C4-2B (cell line): ENCODE measurements around the gene PHLPP1.
A peak's percentile ranks its signal among the peaks of the same experiment; 100 is the strongest.

Experiments used
- H3K27ac ChIP-seq: fragments of 450-650 bp; 2 replicates; pipeline ENCODE4 v1.5.1; 2017
- ZFX ChIP-seq: fragments of 450-650 bp; IDR thresholded peaks from 2 replicates; pipeline ENCODE4 v1.6.1; 2017
- TF ChIP-seq, protein P1 (sequence below): fragments of 450-650 bp; conservative IDR thresholded peaks from 2 replicates; pipeline ENCODE4 v1.5.1; 2017; ENCODE audit warnings: mild to moderate bottlenecking

PHLPP1 gene

DNA sequence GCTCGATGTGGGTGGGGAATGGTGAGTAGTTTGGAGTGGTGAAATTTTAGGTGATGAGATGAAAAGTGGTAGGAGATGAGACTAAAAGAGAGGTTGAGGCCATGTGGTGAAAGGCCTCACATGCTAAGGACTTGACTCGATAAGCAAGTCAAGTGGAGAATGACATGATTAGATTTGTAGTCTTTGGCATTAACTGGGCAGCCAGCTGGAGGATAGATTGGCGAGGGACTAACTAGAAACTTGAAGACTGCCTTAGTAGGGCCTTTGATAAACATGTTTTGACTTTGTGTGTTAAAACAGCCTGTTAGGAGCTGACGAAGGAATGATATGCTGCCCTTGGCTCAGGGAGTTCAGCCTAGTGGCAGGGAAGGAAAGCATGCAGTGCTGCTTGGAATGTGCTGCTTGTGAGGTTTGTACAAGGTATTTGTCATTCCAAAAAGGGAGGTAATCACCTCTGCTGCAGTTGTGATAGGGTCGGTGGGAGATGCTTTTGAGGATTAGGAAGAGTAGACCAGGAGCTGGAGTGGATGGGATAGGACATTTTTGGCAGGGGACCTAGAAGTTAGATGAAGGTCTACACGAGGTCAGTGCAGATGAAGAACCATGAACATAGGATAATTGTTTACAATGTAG lies 22.0 kb downstream of the PHLPP1 start:
- H3K27ac ChIP-seq = no peak overlapping the region
- TF ChIP-seq ZFX = no peak
- TF ChIP-seq, protein P1, sequence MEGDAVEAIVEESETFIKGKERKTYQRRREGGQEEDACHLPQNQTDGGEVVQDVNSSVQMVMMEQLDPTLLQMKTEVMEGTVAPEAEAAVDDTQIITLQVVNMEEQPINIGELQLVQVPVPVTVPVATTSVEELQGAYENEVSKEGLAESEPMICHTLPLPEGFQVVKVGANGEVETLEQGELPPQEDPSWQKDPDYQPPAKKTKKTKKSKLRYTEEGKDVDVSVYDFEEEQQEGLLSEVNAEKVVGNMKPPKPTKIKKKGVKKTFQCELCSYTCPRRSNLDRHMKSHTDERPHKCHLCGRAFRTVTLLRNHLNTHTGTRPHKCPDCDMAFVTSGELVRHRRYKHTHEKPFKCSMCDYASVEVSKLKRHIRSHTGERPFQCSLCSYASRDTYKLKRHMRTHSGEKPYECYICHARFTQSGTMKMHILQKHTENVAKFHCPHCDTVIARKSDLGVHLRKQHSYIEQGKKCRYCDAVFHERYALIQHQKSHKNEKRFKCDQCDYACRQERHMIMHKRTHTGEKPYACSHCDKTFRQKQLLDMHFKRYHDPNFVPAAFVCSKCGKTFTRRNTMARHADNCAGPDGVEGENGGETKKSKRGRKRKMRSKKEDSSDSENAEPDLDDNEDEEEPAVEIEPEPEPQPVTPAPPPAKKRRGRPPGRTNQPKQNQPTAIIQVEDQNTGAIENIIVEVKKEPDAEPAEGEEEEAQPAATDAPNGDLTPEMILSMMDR = no peak

DNA sequence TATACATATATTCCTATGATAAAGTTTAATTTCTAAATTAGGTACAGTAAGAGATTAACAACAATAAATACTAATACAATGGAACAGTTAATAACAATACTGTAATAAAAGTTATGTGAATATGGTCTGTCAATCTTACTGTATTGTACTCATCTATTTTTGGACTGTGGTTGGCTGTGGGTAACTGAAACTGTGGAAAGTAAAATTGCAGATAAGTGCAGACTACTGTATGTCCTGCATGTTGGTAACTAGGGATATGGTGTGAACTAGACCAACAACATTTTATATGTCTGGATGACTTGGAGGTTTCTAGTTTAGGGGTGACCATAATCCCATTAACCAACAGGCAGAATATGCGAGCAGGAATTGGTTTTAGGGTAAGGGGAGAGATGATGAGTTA lies 23.3 kb downstream of the PHLPP1 start:
- no peak for TF ChIP-seq ZFX
- TF ChIP-seq, protein P1 = no peak
- H3K27ac ChIP-seq = no peak overlapping the region

DNA sequence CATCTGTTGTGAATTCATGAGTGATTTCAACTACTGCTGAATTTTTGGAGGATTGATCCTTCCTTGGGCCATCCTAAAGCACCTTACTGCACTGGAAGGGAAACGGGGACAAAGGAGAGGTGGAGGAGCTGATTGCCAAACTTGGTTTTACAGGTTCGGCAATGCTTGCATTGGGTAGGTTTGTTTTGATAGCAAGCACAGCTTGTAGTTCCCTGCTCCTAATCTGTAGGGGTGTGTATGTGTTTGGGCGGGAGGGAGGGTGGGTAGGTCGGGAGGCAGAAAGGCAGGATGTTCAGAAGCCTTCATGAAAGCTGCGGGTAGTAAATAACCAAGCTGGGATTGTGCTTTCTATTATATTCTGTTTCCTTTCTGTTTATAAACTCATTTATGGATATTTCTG lies 24.6 kb downstream of the PHLPP1 start:
- no peak overlapping the region for H3K27ac ChIP-seq
- TF ChIP-seq ZFX = no peak
- TF ChIP-seq, protein P1 = no peak

DNA sequence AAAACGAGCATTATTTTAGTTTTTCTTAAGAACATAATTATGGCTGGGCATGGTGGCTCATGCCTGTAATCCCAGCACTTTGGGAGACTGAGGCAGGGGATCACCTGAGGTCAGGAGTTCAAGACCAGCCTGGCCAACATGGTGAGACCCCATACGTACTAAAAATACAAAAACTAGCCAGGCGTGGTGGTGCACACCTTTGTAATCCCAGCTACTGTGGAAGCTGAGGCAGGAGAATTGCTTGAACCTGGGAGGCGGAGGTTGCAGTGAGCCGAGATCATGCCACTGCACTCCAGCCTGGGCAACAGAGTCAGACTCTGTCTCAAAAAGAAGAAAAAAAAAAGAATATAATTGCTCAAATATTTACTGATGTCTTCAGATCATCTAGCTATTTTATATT lies 25.3 kb downstream of the PHLPP1 start:
- H3K27ac ChIP-seq = peak overlapping the region; percentile 70

DNA sequence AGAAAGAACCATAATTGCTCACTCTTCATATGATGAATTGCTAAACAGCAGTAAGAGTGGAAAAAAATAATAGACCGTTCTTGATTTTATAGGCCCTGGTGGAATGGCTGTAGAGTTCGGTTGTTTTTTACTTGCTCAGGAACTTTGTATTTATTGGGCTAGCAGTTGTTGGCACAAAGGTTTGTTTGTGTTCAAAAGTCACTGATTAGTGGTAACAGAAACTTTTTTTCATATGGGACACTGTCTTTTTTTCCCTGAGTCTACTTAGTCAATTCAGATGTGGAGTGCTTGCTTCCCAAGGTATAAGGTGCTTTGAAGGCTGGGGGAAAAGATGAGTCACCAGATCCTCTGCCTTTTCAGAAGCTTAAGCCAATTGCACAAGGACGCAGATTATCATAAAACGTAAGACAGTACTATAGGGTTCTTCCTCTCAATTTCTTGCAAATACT lies 25.8 kb downstream of the PHLPP1 start:
- peak overlapping the region; percentile 70 for H3K27ac ChIP-seq
- TF ChIP-seq, protein P1 = no peak
- TF ChIP-seq ZFX = no peak

DNA sequence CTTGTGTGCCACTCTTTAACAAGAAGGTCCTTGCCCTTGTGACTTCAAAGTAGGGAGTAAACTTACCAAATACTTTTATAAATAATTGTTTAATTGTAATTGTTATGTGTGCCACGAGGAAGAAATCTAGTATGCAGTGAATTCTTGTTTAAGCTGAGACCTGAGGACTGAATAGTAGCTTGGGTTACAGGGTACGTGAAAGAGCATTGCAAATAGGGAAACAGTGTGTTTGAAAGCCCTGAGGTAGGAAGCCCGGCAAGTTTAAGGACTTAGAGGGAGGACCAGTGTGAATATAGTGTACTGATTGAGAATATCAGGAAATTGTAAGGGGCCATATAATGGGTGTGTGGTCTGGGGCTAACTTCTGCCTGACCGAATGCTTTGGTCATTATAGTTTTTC lies 26.2 kb downstream of the PHLPP1 start:
- TF ChIP-seq, protein P1 = no peak
- no peak for TF ChIP-seq ZFX
- H3K27ac ChIP-seq = no peak overlapping the region

DNA sequence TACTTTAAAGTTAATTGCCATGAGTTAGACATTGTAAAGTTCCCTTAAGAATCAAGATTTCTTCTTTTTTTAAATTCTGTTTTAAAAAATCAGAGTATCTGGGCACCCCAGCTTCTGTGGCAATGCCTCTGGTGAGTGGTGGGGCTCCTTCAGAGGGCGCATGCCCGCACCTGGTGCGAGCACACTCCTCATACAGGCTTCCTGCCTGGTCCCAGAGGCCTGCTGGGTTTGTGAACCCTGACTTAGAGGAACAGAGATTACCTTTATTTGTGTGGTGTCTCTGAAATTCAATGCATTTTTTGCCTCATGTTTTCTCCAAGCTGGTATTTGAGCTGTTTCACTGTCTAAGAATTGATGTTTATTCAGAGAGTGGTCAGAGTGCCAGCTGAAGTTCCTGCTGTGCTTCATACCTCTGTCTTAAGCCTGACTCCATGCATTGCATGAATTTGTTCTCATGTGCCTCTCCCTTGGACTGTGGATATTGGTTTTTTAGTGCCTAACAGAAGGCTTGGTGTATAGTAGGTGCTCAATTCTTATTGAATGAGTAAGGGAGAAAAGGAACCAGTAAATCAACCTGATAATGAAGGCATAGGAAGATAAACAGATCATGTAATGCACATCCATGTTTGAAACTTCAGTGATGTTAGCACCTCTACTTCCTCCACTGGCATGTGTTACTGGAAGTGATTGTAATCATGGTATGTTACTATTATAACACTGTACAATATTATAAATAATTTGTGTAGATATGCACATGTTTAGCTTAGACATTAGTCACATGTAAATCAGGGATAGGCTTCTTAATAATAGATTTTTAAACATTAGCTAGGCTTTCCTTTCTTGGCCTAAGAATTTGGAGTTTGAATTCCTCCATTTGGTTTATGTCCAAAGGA lies 29.0 kb downstream of the PHLPP1 start:
- TF ChIP-seq, protein P1 = no peak
- no peak for TF ChIP-seq ZFX
- H3K27ac ChIP-seq = no peak overlapping the region
